ENCODE data around the gene C11orf54. TPM values are rescaled to one million over a fixed set of nuclear protein-coding genes. Genes with fewer than 3 reads are reported as not detected.

C11orf54 gene
- 86.6 TPM for polyA plus RNA-seq
- long read RNA-seq, donor 1, full-length matches to known transcripts = 9 of 9 reads
- long read RNA-seq, donor 1, partial matches to known transcripts = 0 of 9 reads
- long read RNA-seq, donor 1, other reads (novel, unspliced or antisense) = 0 of 9 reads
- long read RNA-seq, donor 2, full-length matches to known transcripts = 41 of 62 reads
- long read RNA-seq, donor 2, partial matches to known transcripts = 21 of 62 reads
- long read RNA-seq, donor 2, other reads (novel, unspliced or antisense) = 0 of 62 reads
- long read RNA-seq, donor 3 = 0 reads
- long read RNA-seq, donor 4, partial matches to known transcripts = 0 of 3 reads
- long read RNA-seq, donor 4, other reads (novel, unspliced or antisense) = 0 of 3 reads
- long read RNA-seq, donor 5, transcript C11orf54-202 (9 exons, 1,733 nt) = major isoform, 8 of 11 reads
- long read RNA-seq, donor 5, partial matches to known transcripts = 0 of 11 reads
- long read RNA-seq, donor 5, other reads (novel, unspliced or antisense) = 0 of 11 reads
- long read RNA-seq, donor 6, transcript C11orf54-202 (9 exons, 1,733 nt) = major isoform, 13 of 41 reads
- long read RNA-seq, donor 6, transcript C11orf54-201 (9 exons, 2,522 nt) = minor isoform, 6 of 41 reads
- long read RNA-seq, donor 6, partial matches to known transcripts = 19 of 41 reads
- long read RNA-seq, donor 6, other reads (novel, unspliced or antisense) = 0 of 41 reads
- long read RNA-seq, donor 7, full-length matches to known transcripts = 11 of 11 reads
- long read RNA-seq, donor 7, partial matches to known transcripts = 0 of 11 reads
- long read RNA-seq, donor 7, other reads (novel, unspliced or antisense) = 0 of 11 reads
- long read RNA-seq, donor 8, full-length matches to known transcripts = 23 of 38 reads
- long read RNA-seq, donor 8, partial matches to known transcripts = 15 of 38 reads
- long read RNA-seq, donor 8, other reads (novel, unspliced or antisense) = 0 of 38 reads
- long read RNA-seq, donor 9, full-length matches to known transcripts = 29 of 88 reads
- long read RNA-seq, donor 9, partial matches to known transcripts = 59 of 88 reads
- long read RNA-seq, donor 9, other reads (novel, unspliced or antisense) = 0 of 88 reads
- long read RNA-seq, donor 10, full-length matches to known transcripts = 50 of 50 reads
- long read RNA-seq, donor 10, partial matches to known transcripts = 0 of 50 reads
- long read RNA-seq, donor 10, other reads (novel, unspliced or antisense) = 0 of 50 reads
- long read RNA-seq, donor 11, transcript C11orf54-202 (9 exons, 1,733 nt) = major isoform, 26 of 32 reads
- long read RNA-seq, donor 11, partial matches to known transcripts = 0 of 32 reads
- long read RNA-seq, donor 11, other reads (novel, unspliced or antisense) = 0 of 32 reads

GRCh38 chr11:93741094-93741881 is at the start of gene C11orf54, which contains the start of gene TAF1D:
Gene C11orf54 (plus strand): TSS chr11:93741672. CDS start chr11:93747394, 5,722 bp downstream.
Gene TAF1D (minus strand): TSS chr11:93741495. CDS start chr11:93739304, 2,191 bp downstream.
- WGBS (ENCODE audit: insufficient coverage, low lambda C conversion rate) = no CpG with 5 or more reads among the region's 65 CpGs
- H3K9me3 ChIP-seq (ENCODE audit: control insufficient read depth, low read depth, low read length) = no peaks in the 10 kb centered on the region
- H3K4me1 ChIP-seq (ENCODE audit: control insufficient read depth, insufficient read depth, low read length) = peaks cover 15% of the 10 kb centered on the region

GRCh38 chr11:93694109-93694508 is 47.4 kb upstream of the C11orf54 start:
- 100% methylated on average over 1 of the region's 2 CpGs for WGBS (ENCODE audit: insufficient coverage, low lambda C conversion rate)
- Histone ChIP-seq H3K4me3 (ENCODE audit: low read length) (no peak overlapping the region), H3K9me3 (ENCODE audit: control insufficient read depth, low read depth, low read length) (no peaks in the 10 kb centered on the region), H3K27ac (ENCODE audit: low read length) (no peak overlapping the region), H3K36me3 (ENCODE audit: control insufficient read depth, insufficient read depth, low read length) (peaks cover 67% of the 10 kb centered on the region), H3K4me1 (ENCODE audit: control insufficient read depth, insufficient read depth, low read length) (no peaks in the 10 kb centered on the region), H3K27me3 (ENCODE audit: control insufficient read depth, insufficient read depth, low read length) (no peaks in the 10 kb centered on the region)
- DNase-seq = no peak

More at GRCh38 chr11:93741094-93741881, at the start of gene C11orf54, which contains the start of gene TAF1D:
- Histone ChIP-seq H3K27me3 (ENCODE audit: control insufficient read depth, insufficient read depth, low read length) (no peaks in the 10 kb centered on the region), H3K27ac (ENCODE audit: low read length) (peak within 1 kb of the TSS; percentile 99), H3K36me3 (ENCODE audit: control insufficient read depth, insufficient read depth, low read length) (peaks cover 26% of the 10 kb centered on the region), H3K4me3 (ENCODE audit: low read length) (peak within 1 kb of the TSS; percentile 96)
- peak; percentile 98 to 99 for DNase-seq

GRCh38 chr11:93694557-93694956 is 46.9 kb upstream of the C11orf54 start:
- Histone ChIP-seq H3K27ac (ENCODE audit: low read length) (no peak overlapping the region), H3K36me3 (ENCODE audit: control insufficient read depth, insufficient read depth, low read length) (peaks cover 67% of the 10 kb centered on the region), H3K4me1 (ENCODE audit: control insufficient read depth, insufficient read depth, low read length) (no peaks in the 10 kb centered on the region), H3K9me3 (ENCODE audit: control insufficient read depth, low read depth, low read length) (no peaks in the 10 kb centered on the region), H3K4me3 (ENCODE audit: low read length) (no peak overlapping the region), H3K27me3 (ENCODE audit: control insufficient read depth, insufficient read depth, low read length) (no peaks in the 10 kb centered on the region)
- DNase-seq = no peak

- H3K4me1 ChIP-seq (ENCODE audit: control insufficient read depth, insufficient read depth, low read length) = no peaks in the 10 kb centered on the region
- no peak overlapping the region for H3K4me3 ChIP-seq (ENCODE audit: low read length)
- H3K36me3 ChIP-seq (ENCODE audit: control insufficient read depth, insufficient read depth, low read length) = peaks cover 66% of the 10 kb centered on the region
- no peak overlapping the region for H3K27ac ChIP-seq (ENCODE audit: low read length)
- no CpG with 5 or more reads among the region's 4 CpGs for WGBS (ENCODE audit: insufficient coverage, low lambda C conversion rate)
- no peaks in the 10 kb centered on the region for H3K27me3 ChIP-seq (ENCODE audit: control insufficient read depth, insufficient read depth, low read length)
- no peak for DNase-seq
- no peaks in the 10 kb centered on the region for H3K9me3 ChIP-seq (ENCODE audit: control insufficient read depth, low read depth, low read length)
Observed at GRCh38 chr11:93697611-93698010, 43.9 kb upstream of the C11orf54 start.

GRCh38 chr11:93700830-93701229 is 40.6 kb upstream of the C11orf54 start:
- no peak for DNase-seq
- no peaks in the 10 kb centered on the region for H3K27me3 ChIP-seq (ENCODE audit: control insufficient read depth, insufficient read depth, low read length)
- H3K36me3 ChIP-seq (ENCODE audit: control insufficient read depth, insufficient read depth, low read length) = peaks cover 65% of the 10 kb centered on the region
- no peak overlapping the region for H3K27ac ChIP-seq (ENCODE audit: low read length)
- WGBS (ENCODE audit: insufficient coverage, low lambda C conversion rate) = no CpG with 5 or more reads among the region's 3 CpGs
- H3K9me3 ChIP-seq (ENCODE audit: control insufficient read depth, low read depth, low read length) = no peaks in the 10 kb centered on the region
- no peaks in the 10 kb centered on the region for H3K4me1 ChIP-seq (ENCODE audit: control insufficient read depth, insufficient read depth, low read length)
- no peak overlapping the region for H3K4me3 ChIP-seq (ENCODE audit: low read length)

DNA sequence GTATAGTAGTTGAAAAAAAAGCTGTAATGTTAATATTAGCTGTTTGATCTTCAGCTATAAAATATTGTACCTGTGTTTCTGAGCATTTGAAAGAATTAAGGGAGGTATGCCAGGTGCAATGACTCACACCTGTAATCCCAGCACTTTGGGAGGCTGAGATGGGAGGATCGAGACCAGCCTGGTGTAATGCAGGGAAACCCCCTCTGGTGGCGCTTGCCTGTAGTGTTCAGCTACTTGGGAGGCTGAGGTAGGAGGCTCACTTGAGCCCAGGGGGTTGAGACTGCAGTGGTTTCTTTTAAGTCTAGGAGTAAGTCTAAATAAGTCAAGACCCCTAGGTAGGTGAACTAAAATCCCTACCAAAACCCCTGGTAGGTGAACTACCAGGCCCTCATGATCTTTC is 37.2 kb upstream of the C11orf54 start:
- H3K36me3 ChIP-seq (ENCODE audit: control insufficient read depth, insufficient read depth, low read length) = peaks cover 55% of the 10 kb centered on the region
- no peaks in the 10 kb centered on the region for H3K4me1 ChIP-seq (ENCODE audit: control insufficient read depth, insufficient read depth, low read length)
- no peak overlapping the region for H3K4me3 ChIP-seq (ENCODE audit: low read length)
- WGBS (ENCODE audit: insufficient coverage, low lambda C conversion rate) = no CpG with 5 or more reads among the region's 2 CpGs
- no peak overlapping the region for H3K27ac ChIP-seq (ENCODE audit: low read length)
- H3K9me3 ChIP-seq (ENCODE audit: control insufficient read depth, low read depth, low read length) = no peaks in the 10 kb centered on the region
- no peaks in the 10 kb centered on the region for H3K27me3 ChIP-seq (ENCODE audit: control insufficient read depth, insufficient read depth, low read length)
- no peak for DNase-seq

DNA sequence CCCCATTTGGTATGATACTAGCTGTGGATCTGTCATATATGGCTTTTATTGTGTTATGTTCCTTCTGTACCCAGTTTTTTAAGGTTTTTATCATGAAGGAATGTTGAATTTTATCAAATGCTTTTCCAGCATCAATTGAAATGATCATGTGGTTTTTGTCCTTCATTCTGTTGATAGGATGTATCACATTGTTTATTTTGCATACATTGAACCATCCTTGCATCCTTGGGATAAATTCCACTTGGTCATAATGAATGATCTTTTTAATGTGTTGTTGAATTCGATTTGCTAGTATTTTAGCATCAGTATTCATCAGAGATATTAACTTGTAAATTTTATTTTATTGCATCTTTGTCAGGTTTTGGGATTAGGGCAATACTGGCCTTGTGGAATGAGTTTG is 31.2 kb upstream of the C11orf54 start:
- peaks cover 32% of the 10 kb centered on the region for H3K36me3 ChIP-seq (ENCODE audit: control insufficient read depth, insufficient read depth, low read length)
- no peaks in the 10 kb centered on the region for H3K9me3 ChIP-seq (ENCODE audit: control insufficient read depth, low read depth, low read length)
- no CpG with 5 or more reads among the region's 1 CpG for WGBS (ENCODE audit: insufficient coverage, low lambda C conversion rate)

DNA sequence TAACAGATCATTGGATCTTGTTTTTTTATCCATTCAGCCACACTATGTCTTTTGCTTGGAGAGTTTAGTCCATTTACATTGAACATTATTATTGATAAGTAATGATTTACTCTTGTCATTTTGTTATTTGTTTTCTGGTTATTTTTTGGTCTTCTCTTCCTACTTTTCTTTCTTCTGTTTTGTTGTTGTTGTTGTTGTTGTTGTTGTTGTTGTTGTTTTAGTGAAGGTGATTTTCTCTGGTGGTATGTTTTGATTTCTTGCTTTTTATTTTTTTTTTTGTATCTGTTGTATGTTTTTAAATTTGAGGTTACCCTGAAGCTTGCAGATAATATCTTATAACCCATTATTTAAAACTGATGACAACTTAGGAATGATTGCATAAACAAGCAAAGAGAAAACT is 28.8 kb upstream of the C11orf54 start:
- H3K36me3 ChIP-seq (ENCODE audit: control insufficient read depth, insufficient read depth, low read length) = peaks cover 35% of the 10 kb centered on the region
- no peak for DNase-seq
- no peaks in the 10 kb centered on the region for H3K9me3 ChIP-seq (ENCODE audit: control insufficient read depth, low read depth, low read length)
- H3K27me3 ChIP-seq (ENCODE audit: control insufficient read depth, insufficient read depth, low read length) = no peaks in the 10 kb centered on the region
- no peaks in the 10 kb centered on the region for H3K4me1 ChIP-seq (ENCODE audit: control insufficient read depth, insufficient read depth, low read length)
- no peak overlapping the region for H3K27ac ChIP-seq (ENCODE audit: low read length)
- no peak overlapping the region for H3K4me3 ChIP-seq (ENCODE audit: low read length)

More for the DNA sequence above, 31.2 kb upstream of the C11orf54 start:
- DNase-seq = no peak
- Histone ChIP-seq H3K4me3 (ENCODE audit: low read length) (no peak overlapping the region), H3K27ac (ENCODE audit: low read length) (no peak overlapping the region), H3K4me1 (ENCODE audit: control insufficient read depth, insufficient read depth, low read length) (no peaks in the 10 kb centered on the region), H3K27me3 (ENCODE audit: control insufficient read depth, insufficient read depth, low read length) (no peaks in the 10 kb centered on the region)

GRCh38 chr11:93715797-93716396 is 25.6 kb upstream of the C11orf54 start:
- H3K4me3 ChIP-seq (ENCODE audit: low read length) = no peak overlapping the region
- WGBS (ENCODE audit: insufficient coverage, low lambda C conversion rate) = no CpG with 5 or more reads among the region's 4 CpGs
- H3K27me3 ChIP-seq (ENCODE audit: control insufficient read depth, insufficient read depth, low read length) = no peaks in the 10 kb centered on the region
- no peak for DNase-seq
- H3K4me1 ChIP-seq (ENCODE audit: control insufficient read depth, insufficient read depth, low read length) = no peaks in the 10 kb centered on the region
- H3K27ac ChIP-seq (ENCODE audit: low read length) = no peak overlapping the region
- H3K36me3 ChIP-seq (ENCODE audit: control insufficient read depth, insufficient read depth, low read length) = peaks cover 36% of the 10 kb centered on the region
- H3K9me3 ChIP-seq (ENCODE audit: control insufficient read depth, low read depth, low read length) = no peaks in the 10 kb centered on the region
